Measurements from ENCODE around the gene OPN3. TPM values are rescaled to one million over a fixed set of nuclear protein-coding genes. Genes with fewer than 3 reads are reported as not detected.

Gene OPN3
- total RNA-seq, 1 experiment from 2014 or later = 10.0 TPM

- DNase-seq = no peak
- H2BK20ac ChIP-seq (ENCODE audit: low read depth, low read length, poor library complexity, severe bottlenecking) = no peak overlapping the region
- no peak overlapping the region for H3K4me2 ChIP-seq (ENCODE audit: insufficient read depth, insufficient read length, low read length)
- no peak overlapping the region for H4K8ac ChIP-seq (replicated peaks; ENCODE audit: insufficient read length, low read depth, low read length)
- no peaks in the 10 kb centered on the region for H3K9me3 ChIP-seq (ENCODE audit: control insufficient read depth, low read depth, low read length)
- H3K9ac ChIP-seq (ENCODE audit: extremely low read depth, insufficient read length, low read length) = no peak overlapping the region
- H2BK15ac ChIP-seq (ENCODE audit: low read depth, low read length) = no peak overlapping the region
- H3K79me2 ChIP-seq (ENCODE audit: insufficient read depth, low read length) = peaks cover 10% of the 10 kb centered on the region; the same call in 1 of the 2 replicates
- H3K79me1 ChIP-seq (ENCODE audit: insufficient read depth, low read depth, low read length, poor library complexity, severe bottlenecking) = no peaks in the 10 kb centered on the region
- H3K27ac Mint-ChIP-seq = no peak overlapping the region
- H2AK5ac ChIP-seq (ENCODE audit: insufficient read length, low read length) = no peak overlapping the region
- peaks cover 13 to 17% of the 10 kb centered on the region in 2 experiments for H3K9me3 Mint-ChIP-seq
- H3K27me3 Mint-ChIP-seq (ENCODE audit: low read depth) = peaks cover 16% of the 10 kb centered on the region
- H2BK5ac ChIP-seq (ENCODE audit: insufficient read length, low read length) = no peak overlapping the region
- no peak overlapping the region for H4K5ac ChIP-seq (ENCODE audit: insufficient read length, low read depth, low read length)
- no peak overlapping the region for H2BK12ac ChIP-seq (ENCODE audit: insufficient read length, low read depth, low read length)
- TF ChIP-seq CTCF (conservative IDR thresholded peaks at IDR 0.05) = no peak
- H3K4ac ChIP-seq (ENCODE audit: low read depth, low read length) = no peak overlapping the region
- no peaks in the 10 kb centered on the region for H4K20me1 ChIP-seq (ENCODE audit: control insufficient read depth, insufficient read depth, insufficient read length)
- no peak overlapping the region for H3K56ac ChIP-seq (ENCODE audit: insufficient read length, low read depth, low read length)
- peaks cover 17% of the 10 kb centered on the region in 2 experiments for H3K4me1 Mint-ChIP-seq
- H4K91ac ChIP-seq (ENCODE audit: insufficient read length, low read depth, low read length) = no peak overlapping the region
- peaks cover 3% of the 10 kb centered on the region for H3K23me2 ChIP-seq (ENCODE audit: insufficient read length, low read depth, low read length, poor library complexity, severe bottlenecking)
- no peak overlapping the region for H3K23ac ChIP-seq (ENCODE audit: insufficient read length, low read depth, low read length)
- no peak overlapping the region for H3K18ac ChIP-seq (ENCODE audit: insufficient read length, low read depth, low read length)
- no peak overlapping the region for H2BK120ac ChIP-seq (ENCODE audit: low read depth, low read length, poor library complexity, severe bottlenecking)
- H3K4me3 Mint-ChIP-seq = no peak overlapping the region; a peak in 1 of 5 replicates
- H3K27ac ChIP-seq (ENCODE audit: insufficient read length, low read depth, low read length) = no peak overlapping the region
- WGBS (ENCODE audit: extremely low coverage, insufficient read length, low lambda C conversion rate) = no CpG with 5 or more reads among the region's 1 CpG
- no peaks in the 10 kb centered on the region for H3K27me3 ChIP-seq (ENCODE audit: insufficient read depth, low read length)
- no peak overlapping the region for H3T11ph ChIP-seq (ENCODE audit: low read length)
- H3K14ac ChIP-seq (ENCODE audit: insufficient read depth, low read length) = no peak overlapping the region
- H3K36me3 Mint-ChIP-seq (ENCODE audit: insufficient read depth in 1 of 3, low read depth in 3 of 3) = peaks cover 2 to 17% (median 16%) of the 10 kb centered on the region in 3 experiments
- 0 out of 2 replicates have a peak, but pooled peaks cover 2% of the 10 kb centered on the region for H3K4me1 ChIP-seq (ENCODE audit: insufficient read depth, low read length)
- H2AFZ ChIP-seq (ENCODE audit: low read length) = no peak overlapping the region
Measured at GRCh38 chr1:241642593-241642944, 2.4 kb upstream of the OPN3 start.

All from H9 (cell line).